NCI-H345 treated with DMSO at 0.1 percent for 48 hours (cell line): ENCODE measurements around the gene MCRIP1.
"Not testable (repeated sequence)": the region's sequence is repeated elsewhere in the genome, so short reads cannot be mapped to it uniquely, and the experiment has no call there.

ENCODE experiments used
- DNase-seq: peaks from one replicate; lab custom pipeline; 2025; ENCODE audit not compliant: unreplicated experiment; lab: John Stamatoyannopoulos, UW

Gene MCRIP1

DNA sequence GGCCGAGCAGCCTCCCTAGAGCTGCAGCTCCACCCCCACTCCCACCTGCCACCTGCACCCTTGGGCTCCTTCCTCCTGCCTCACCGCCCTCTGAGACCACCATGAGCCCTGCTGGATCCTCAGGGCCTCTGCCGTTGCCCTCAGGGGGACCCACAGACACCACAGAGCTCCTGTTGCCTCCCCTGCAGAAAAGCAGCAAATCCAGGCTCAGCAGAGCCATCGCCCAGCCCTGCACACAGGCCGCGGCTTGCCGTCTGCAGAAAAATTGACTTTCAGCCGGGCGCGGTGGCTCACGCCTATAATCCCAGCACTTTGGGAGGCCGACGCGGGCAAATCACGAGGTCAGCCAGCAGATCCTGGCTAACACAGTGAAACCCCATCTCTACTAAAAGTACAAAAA is 8.8 kb upstream of the MCRIP1 start:
- no peak for DNase-seq

DNA sequence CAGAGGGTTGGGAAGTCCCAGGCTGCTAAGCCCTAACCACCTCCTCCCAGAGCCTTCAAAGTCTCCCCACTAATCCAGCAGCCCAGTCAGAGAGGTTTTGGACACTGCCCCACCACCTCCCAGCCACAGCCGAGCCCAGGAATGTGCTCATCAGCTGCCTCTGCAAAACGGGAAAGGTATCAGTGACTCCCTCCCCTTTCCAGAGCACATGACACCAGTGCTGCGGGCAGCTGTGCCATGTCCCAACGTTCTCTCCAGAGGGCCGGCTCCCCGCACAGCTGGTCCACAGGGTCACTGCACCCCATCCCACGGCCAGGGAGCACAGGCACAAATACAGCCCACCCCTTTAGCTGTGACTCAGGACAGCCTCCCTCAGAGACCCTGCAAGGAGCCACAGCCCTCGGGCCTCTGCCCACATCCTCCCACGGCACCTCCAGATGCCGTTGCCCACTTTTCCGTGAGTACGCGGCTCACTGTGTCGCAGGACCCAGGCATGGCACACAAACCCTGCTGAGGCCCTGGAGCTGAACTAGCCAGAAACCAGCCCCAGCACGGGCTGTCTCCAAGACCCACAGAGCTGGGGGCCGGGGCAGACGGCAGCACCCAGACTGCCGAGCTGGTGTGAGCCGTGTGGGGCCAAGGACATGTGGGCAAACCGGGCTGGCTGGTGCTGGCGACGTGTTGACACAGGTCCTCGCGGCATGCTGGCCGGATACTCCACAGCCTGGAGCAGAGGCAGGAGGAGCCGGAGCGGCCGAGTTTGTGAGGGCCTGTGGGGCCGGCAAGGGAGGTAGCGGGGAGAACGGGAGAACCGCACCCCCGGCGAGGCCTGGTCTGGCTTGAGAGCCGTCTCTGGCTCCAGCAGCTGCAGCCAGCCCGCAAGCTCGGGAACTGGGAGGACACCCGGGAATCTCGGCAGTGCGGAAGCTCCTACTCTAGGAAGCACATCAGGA is 8.0 kb upstream of the MCRIP1 start:
- no peak for DNase-seq

DNA sequence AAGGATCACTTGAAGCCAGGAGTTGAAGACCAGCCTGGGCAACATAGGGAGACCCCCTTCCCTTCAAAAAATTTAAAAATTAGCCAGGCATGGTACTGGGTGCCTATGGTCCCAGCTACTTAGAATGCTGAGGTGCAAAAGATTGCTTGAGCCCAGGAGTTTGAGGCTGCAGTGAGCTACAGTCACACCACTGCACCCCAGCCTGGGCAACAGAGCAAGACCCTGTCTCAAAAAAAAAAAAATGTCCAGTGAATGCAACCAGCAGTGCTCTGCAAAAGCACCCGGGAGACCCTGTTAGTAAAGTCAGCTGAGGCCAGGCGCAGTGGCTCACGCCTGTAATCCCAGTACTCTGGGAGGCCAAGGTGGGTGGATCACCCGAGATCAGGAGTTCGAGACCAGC is 7.0 kb upstream of the MCRIP1 start:
- DNase-seq = not testable (repeated sequence)

DNA sequence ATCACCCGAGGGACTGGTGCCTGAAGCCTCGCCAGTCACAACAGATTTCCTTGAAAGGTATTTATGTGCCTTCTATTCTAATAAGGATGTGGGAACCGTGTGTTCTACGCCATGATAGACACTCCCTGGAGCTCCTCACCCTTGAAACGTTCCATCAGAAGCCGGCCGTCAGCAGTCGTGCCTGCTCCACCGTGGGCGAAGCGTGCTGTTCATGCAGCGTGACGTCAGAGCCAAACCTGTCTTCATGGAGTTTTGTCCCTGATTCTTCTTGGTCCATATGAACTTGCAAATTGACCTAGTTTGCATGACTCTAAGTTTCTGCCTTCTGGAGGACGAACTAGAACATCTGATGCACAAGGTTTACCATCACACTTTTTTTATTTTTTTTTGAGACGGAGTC is 6.2 kb upstream of the MCRIP1 start:
- DNase-seq = no peak

DNA sequence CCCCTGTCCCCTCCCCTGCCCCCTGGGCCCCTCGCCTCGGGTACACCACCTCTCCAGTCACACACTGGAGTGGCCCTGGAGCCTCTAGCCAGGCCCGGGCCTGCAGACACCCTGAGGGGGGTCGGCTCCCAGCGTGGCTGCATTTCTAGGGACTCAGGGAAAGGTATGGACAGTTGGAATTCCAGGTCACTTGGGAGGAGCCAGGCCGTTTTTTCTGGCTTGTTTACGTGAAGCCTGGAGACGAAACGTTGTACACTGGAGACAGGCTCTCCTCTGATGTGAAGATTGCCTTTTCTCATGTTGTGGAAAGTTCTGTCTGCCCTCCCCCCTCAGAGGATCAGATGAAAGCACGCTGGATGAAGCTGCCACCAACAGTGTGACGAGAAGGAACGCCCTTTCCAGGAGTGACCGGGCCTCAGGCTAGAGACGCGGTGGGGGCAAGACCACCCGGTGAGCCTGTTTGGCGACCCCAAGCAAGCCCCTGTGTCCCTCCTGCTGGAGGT is 5.7 kb upstream of the MCRIP1 start:
- no peak for DNase-seq

DNA sequence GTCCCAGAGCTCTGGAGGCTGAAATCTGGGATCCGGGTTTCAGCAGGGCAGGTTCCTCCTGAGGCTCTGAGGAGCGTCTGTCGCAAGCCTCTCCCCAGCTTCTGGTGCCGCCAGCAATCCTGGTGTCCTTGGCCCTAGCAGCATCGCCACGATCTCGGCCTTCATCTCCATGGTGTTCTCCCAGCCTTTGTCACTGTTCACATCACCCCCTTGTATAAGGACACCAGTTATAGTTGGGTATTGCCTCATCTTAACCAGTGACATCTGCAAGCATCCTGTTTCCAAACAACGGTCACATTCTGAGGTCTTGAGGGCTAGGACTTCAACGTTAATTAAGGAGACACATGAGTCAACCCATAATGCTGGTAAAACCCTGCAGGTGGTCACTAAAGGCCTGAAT is 4.5 kb upstream of the MCRIP1 start:
- no peak for DNase-seq

DNA sequence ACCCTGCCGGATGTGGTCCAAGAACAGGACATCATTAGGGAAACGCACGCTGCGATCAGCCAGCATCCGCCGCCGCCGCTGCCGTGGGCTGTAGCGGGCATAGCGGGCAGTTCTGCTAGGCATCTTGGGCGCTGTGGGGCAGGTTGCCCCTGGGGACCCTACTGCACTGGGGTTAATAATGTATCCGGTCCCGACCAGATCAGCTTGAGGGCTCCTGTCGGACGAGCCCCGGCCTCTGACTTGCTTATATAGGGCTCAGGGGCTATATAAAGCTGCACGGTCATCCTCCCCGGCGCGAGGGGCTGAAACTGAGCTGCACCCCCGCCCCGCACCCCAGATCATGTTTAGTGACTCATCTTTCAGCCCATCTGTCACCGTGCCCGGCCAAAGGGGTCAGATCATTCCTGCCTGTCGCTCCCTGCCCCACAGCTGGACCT is 1.8 kb upstream of the MCRIP1 start, which contains the start of gene PPP1R27:
Gene PPP1R27 (minus strand): TSS at position 220 of the 437 bp plus-strand sequence. CDS start 97 bp downstream, at position 123.
- no peak for DNase-seq

DNA sequence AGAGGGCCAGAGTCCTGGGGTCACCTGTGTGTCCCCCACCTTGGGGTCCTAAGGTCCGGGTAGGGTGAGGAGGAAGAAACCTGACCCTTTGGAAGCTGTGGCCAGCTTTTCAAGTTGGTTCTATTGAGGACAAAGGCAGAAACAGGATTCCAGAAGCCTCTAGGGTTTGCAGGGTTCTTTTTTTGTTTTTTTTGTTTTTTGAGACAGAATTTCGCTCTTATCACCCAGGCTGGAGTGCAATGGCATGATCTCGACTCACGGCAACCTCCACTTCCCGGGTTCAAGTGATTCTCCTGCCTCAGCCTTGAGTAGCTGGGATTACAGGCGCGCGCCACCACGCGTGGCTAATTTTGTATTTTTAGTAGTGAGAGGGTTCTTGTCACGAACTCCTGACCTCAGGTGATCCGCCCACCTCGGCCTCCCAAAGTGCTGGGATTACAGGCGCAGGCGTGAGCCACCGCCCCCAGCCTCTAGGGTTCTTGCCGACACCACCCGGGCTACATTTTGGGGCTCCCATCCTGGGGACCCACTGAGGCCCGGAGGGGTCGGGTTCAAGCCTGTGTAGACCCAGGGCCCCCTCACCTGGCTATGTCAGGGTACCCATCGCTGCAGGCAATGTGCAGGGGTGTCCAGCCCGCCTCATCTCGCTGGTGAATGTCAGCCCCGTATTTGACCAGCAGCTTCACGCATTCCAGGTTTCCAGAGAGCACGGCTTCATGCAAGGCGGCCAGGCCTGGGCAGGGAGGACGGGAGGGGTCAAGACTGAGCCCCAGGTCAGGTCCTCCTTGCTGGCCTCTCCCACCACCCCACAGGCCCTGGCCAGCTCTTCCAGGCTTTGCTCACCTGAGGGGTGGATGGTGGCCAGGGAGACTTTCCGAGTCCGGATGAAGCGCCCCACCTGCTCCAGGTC is 1.1 kb upstream of the MCRIP1 start:
- DNase-seq = no peak

DNA sequence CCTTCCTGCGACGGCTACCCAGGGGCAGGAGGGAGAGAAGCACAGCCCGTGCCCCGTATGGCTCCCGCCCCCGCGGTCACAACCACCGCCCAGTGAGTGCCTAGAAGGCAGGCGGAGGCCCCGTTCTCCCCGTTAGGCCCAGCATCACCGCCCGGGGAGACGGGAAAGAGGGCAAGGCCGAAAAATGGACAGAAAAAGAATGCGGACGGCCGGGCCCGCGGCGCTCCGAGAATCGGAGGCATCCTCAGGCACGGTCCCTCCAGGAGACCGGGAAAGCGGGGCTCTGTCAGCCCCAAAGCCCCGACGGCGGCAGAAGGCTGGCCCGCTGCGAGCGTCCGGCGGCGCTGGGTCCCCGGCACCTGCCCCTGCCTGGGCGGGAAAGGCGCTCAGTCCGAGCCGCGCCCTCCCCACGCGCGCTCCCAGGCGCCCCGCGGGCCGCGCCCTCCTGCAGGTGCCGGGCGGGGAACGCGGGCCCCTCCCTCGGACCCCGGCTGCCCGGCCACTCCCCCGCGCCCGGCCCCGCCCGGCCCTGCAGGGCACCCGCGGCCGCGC is 407 bp downstream of the MCRIP1 start:
- no peak for DNase-seq

DNA sequence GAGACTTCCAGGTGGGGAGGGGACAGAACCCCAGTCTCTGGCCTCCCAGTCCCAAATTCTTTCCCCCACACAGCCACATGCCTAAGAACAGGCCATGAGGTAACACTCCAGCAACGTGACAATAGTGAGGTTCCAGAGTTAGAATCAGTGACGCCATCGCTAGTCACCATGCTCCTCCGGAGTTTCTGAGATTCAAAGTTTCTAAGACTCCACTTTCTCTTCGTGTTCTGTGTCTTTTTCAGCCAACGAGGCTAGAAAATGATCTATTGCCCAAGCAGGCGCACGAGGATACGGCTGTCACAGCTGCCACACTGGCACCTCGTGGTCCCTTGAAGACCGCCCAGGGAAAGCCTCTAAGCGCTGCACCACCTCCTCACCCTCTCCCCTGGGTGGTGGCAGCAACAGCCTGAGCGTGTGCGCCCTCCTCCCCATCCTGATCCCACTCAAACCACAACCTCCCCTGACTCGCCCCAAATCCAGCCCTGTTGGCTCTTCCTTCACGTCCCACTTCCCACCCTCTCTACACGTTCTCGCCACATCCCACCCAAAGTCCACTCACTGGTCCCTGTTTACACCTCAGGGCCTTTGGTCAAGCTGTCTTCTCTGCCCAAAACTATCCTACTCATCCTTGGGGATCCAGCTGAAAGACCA is 1.0 kb downstream of the MCRIP1 start:
- DNase-seq = no peak

DNA sequence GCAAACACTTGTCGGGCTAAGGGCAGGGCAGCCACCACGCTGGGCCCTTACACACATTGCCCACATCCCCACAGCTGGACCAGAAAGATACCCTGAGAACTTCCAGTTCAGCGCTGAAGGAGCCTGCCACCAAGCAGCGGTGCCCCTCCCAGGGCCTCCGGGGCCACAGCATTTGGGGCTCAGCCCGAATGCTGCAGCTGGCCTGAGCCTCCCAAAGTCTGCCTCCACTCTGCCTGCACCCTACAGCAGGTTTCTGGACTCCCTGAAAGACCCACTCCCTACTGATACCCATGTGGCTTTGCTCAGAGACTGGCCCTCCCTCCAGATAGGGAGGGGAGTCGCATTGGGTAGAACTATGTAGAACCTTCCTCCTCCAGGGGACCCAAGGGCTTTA is 1.5 kb downstream of the MCRIP1 start:
- DNase-seq = no peak

DNA sequence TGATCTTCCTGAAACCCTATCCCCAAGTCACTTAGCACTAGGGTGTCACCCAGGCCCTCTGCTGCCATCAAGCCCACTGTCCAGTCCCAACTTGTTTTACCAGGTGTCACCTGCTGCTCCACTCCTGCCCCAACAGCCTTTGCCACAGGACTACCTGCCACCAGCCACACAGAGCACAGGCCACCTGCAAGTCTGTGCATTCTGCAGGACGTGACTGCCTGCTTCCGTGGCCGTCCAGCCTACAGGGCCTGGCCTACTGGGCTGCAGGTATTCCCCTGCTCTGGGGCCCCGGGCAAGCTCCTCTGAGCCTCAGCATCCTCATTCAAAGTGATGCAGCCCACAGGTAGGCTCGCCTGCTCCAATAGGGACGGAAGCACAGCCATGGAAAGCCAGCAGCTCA is 3.2 kb downstream of the MCRIP1 start:
- DNase-seq = no peak

DNA sequence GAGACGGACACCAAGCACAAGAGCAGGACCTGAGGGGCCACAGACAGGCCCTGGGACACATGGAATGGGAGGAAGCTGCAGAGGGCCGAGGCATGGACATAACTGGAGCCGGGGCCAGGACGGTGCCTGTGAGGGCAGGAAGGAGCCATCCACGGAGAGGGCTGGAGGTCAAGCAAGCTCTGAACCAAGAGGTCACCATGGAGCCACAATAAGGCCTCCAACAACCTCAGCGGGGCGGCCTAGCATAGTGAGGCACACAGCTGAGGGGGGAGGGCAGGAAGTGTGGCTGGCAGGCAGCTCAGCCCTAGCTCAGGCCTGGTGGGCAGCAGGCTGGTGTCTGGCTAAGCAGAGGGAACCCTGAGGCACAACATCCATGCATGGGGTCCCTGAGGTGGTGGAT is 4.4 kb downstream of the MCRIP1 start:
- DNase-seq = no peak

DNA sequence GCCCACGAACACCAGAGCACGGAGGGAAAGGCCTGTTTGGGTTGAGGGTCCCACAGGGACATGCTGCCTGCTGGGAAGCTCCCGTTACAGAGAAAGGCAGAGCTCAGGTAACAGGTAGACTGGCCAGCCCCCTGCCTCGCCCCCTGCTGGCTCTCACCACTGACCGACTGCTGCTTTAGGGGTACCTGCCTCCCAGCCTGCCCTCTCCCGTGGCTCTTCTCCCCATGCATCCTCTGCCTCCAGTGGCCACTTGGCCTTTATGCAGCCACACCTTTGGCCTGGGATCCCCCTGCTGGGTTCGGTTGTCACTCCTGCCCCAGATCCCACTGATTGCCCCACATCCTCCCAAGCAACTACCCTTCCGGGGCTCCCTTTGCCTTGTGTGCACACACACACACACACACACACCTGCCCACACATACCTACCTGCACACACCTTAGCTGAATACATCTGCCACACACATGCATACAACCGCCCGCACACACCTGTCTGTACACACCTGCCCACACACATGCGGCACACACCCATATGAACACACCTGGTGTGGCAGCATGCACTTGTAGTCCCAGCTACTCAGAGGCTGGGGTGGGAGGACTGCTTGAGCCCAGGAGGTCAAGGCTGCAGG is 7.1 kb downstream of the MCRIP1 start:
- no peak for DNase-seq

DNA sequence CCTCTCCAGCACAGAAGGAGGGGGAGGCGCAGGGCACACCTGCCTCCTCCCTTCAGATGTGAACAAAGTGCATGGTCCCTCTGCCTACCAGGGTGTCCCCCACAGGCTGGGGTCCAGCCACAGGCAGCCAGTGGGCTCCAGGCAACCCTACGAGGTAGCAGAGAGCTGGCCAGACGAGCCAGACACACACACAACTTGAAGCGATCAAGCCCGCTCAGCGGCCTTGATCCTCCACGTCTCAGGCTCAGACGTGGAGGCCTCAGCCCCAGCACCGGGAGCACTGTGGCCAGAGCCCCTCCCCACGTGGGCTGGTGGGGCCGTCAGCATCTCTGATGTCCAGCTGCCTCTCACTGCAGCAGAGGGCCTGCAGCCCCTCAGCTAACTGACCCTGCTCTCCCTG is 8.5 kb downstream of the MCRIP1 start:
- no peak for DNase-seq

DNA sequence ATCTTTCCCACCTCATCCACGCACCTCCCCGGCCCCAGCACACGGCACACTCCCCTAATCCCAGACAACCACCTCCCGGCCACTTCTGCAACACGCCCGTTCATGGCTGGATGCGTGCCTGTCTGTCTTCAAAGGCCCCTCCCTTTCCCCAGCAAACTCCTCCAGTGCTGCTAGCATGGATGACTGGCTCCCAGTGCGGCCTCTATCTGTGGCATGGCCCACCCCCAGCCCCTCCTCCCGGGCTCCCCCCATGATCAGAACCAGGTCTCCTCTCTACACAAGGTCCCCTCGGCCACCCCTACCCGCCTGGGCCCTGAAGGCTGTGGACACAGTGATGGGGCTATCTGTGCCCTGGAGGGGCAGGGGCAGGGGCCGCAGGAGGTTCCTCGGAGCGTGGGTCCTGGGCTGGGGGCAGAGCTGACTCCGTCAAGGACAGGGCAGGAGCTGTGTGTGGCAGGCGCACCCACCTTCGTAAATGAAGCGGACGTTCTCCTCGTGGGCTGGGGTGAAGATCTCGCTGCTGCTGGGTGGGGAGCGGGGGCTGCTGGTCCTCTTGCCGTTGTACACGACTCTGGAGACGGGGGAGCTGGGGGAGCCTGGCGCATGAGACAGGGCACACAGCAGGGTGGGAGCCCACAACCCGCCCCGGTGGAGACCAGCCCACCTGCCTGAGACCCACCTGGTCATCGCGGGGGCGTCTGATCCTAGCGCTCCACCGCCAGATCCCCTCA is 9.1 kb downstream of the MCRIP1 start:
- no peak for DNase-seq

DNA sequence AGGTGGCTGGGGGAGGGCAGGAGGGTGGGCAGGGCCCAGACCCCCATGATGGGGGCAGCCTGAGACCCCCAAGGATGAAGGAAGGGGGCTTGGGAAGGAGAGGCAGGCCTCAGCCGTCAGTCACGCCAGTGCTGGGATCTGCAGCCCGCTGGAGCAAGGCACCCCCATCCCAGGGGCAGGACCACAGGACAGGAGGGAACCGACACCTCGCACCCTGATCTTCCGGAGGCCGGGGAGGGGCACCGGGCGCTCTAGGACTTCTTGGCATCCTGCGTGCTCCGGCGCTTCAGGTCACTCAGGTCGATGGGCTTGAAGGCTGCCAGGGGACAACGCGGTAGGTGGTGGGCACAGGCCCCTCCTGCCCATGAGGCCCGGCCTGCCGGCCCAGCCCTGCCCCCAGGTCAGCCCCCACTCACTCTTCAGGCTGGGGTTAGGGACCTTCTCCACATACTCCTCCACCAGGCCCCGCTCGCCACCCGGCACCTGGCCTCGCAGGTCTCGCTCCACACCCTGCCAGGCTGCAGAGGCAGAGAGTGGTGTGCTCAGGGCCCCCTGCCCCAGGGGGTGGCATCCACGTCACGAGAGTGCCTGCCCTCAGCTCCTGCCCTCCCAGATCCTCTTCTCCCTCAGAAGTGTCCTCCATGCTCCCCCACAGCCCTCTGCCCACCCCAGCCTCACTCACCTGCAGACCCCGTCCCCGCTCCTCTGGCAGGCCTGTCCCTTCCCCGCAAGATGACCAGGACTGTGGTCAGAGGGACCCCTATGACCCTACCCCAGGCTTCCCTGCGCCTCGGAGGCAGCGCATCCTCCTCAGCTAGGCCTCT is 9.9 kb downstream of the MCRIP1 start:
- DNase-seq = no peak

DNA sequence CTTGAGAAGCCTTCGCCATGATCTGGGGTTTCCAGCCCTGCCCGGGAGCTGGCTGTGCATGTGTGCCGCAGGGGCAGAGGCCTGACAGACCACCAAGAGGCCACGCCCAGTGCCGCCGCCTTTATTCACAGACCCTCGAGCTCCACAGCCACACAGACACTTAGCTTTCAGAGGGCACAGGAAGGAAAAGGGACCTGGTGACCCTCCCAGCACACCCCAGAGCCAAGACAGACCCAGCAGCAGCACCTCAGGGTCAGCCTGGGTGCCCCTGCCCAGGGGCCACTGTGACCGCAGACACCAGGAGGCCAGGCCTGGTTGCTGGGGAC is 10.8 kb downstream of the MCRIP1 start:
- DNase-seq = no peak
